Measurements from ENCODE around the gene CCNL1. TPM values are rescaled to one million over a fixed set of nuclear protein-coding genes. Genes with fewer than 3 reads are reported as not detected.

CCNL1 gene
- total RNA-seq, 1 experiment from 2014 or later = 118 TPM

- no peaks in the 10 kb centered on the region for H3K27me3 ChIP-seq (ENCODE audit: control insufficient read depth, insufficient read depth, low read length)
- DNase-seq (ENCODE audit: low read depth, low spot score) = no peak
- H3K9me3 ChIP-seq (ENCODE audit: control insufficient read depth, insufficient read depth, low read depth, low read length) = no peaks in the 10 kb centered on the region
- intact Hi-C loops (cut with micrococcal nuclease; ENCODE audit: unreplicated experiment) = no loop called here
- POLR2A ChIA-PET = no interaction called here
- ATAC-seq = no peak
- CTCF ChIA-PET = interaction anchor here (2.2 kb wide), 1 partner anchor 9 kb away, joined by 6 read pairs; no protein-coding TSS in a partner anchor
- no peak for TF ChIP-seq POLR2AphosphoS5 (IDR thresholded peaks at IDR 0.05; ENCODE audit: low read depth, low read length)
- in situ Hi-C loops (cut with HindIII; ENCODE audit: low pct_unique_long_range_greater_than_20kb, low sequenced_read_pairs) = no loop called here
- H3K27ac ChIP-seq (ENCODE audit: low read length) = no peak overlapping the region
- no peak overlapping the region for H3K4me3 ChIP-seq (ENCODE audit: low read depth in 2 of 2, low read length in 2 of 2)
- H3K36me3 ChIP-seq (ENCODE audit: control insufficient read depth, insufficient read depth, low read length) = no peaks in the 10 kb centered on the region
- peaks cover 31% of the 10 kb centered on the region for H3K4me1 ChIP-seq (ENCODE audit: control insufficient read depth, insufficient read depth, low read length)
- no TSS peak for BruUV-seq (replicated peaks)
Measured at GRCh38 chr3:157121522-157121921, 38.4 kb downstream of the CCNL1 start.

- Histone ChIP-seq H3K36me3 (ENCODE audit: control insufficient read depth, insufficient read depth, low read length) (no peaks in the 10 kb centered on the region), H3K4me1 (ENCODE audit: control insufficient read depth, insufficient read depth, low read length) (peaks cover 24% of the 10 kb centered on the region), H3K27me3 (ENCODE audit: control insufficient read depth, insufficient read depth, low read length) (no peaks in the 10 kb centered on the region), H3K4me3 (ENCODE audit: low read depth in 2 of 2, low read length in 2 of 2) (peak overlapping the region; percentile 7 to 25; a peak in 1 of 4 replicates), H3K9me3 (ENCODE audit: control insufficient read depth, insufficient read depth, low read depth, low read length) (no peaks in the 10 kb centered on the region), H3K27ac (ENCODE audit: low read length) (no peak overlapping the region)
- no peak for TF ChIP-seq SIN3A (IDR thresholded peaks at IDR 0.05; ENCODE audit: borderline replicate concordance, insufficient read depth, low read depth, low read length)
- TF ChIP-seq, protein P1, sequence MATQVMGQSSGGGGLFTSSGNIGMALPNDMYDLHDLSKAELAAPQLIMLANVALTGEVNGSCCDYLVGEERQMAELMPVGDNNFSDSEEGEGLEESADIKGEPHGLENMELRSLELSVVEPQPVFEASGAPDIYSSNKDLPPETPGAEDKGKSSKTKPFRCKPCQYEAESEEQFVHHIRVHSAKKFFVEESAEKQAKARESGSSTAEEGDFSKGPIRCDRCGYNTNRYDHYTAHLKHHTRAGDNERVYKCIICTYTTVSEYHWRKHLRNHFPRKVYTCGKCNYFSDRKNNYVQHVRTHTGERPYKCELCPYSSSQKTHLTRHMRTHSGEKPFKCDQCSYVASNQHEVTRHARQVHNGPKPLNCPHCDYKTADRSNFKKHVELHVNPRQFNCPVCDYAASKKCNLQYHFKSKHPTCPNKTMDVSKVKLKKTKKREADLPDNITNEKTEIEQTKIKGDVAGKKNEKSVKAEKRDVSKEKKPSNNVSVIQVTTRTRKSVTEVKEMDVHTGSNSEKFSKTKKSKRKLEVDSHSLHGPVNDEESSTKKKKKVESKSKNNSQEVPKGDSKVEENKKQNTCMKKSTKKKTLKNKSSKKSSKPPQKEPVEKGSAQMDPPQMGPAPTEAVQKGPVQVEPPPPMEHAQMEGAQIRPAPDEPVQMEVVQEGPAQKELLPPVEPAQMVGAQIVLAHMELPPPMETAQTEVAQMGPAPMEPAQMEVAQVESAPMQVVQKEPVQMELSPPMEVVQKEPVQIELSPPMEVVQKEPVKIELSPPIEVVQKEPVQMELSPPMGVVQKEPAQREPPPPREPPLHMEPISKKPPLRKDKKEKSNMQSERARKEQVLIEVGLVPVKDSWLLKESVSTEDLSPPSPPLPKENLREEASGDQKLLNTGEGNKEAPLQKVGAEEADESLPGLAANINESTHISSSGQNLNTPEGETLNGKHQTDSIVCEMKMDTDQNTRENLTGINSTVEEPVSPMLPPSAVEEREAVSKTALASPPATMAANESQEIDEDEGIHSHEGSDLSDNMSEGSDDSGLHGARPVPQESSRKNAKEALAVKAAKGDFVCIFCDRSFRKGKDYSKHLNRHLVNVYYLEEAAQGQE (IDR thresholded peaks at IDR 0.05; ENCODE audit: insufficient read depth in 1 of 2, low read depth in 2 of 2, low read length in 1 of 2) = no peak
- TF ChIP-seq POLR2AphosphoS5 (IDR thresholded peaks at IDR 0.05; ENCODE audit: low read depth, low read length) = no peak
- TF ChIP-seq, protein P2, sequence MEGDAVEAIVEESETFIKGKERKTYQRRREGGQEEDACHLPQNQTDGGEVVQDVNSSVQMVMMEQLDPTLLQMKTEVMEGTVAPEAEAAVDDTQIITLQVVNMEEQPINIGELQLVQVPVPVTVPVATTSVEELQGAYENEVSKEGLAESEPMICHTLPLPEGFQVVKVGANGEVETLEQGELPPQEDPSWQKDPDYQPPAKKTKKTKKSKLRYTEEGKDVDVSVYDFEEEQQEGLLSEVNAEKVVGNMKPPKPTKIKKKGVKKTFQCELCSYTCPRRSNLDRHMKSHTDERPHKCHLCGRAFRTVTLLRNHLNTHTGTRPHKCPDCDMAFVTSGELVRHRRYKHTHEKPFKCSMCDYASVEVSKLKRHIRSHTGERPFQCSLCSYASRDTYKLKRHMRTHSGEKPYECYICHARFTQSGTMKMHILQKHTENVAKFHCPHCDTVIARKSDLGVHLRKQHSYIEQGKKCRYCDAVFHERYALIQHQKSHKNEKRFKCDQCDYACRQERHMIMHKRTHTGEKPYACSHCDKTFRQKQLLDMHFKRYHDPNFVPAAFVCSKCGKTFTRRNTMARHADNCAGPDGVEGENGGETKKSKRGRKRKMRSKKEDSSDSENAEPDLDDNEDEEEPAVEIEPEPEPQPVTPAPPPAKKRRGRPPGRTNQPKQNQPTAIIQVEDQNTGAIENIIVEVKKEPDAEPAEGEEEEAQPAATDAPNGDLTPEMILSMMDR (IDR thresholded peaks at IDR 0.05) = no peak
- TF ChIP-seq TCF7L2 (IDR thresholded peaks at IDR 0.05; ENCODE audit: low read depth, low read length) = no peak
- in situ Hi-C loops (cut with HindIII; ENCODE audit: low pct_unique_long_range_greater_than_20kb, low sequenced_read_pairs) = no loop called here
- no TSS peak for BruUV-seq (replicated peaks)
- ChIA-PET CTCF (interaction anchor here (0.8 kb wide), 1 partner anchor 334 kb away, joined by 3 read pairs; no protein-coding TSS in a partner anchor), POLR2A (no interaction called here)
- ATAC-seq (peak; percentile 61), DNase-seq (ENCODE audit: low read depth, low spot score) (no peak)
- intact Hi-C loops (cut with micrococcal nuclease; ENCODE audit: unreplicated experiment) = no loop called here
Measured at GRCh38 chr3:157120071-157120892, 39.7 kb downstream of the CCNL1 start.

GRCh38 chr3:157119369-157119951 lies 40.5 kb downstream of the CCNL1 start:
- Histone ChIP-seq H3K36me3 (ENCODE audit: control insufficient read depth, insufficient read depth, low read length) (no peaks in the 10 kb centered on the region), H3K9me3 (ENCODE audit: control insufficient read depth, insufficient read depth, low read depth, low read length) (no peaks in the 10 kb centered on the region), H3K27ac (ENCODE audit: low read length) (peak overlapping the region; percentile 25; the same call in 1 of the 2 replicates), H3K4me3 (ENCODE audit: low read depth in 2 of 2, low read length in 2 of 2) (no peak overlapping the region), H3K4me1 (ENCODE audit: control insufficient read depth, insufficient read depth, low read length) (peaks cover 24% of the 10 kb centered on the region), H3K27me3 (ENCODE audit: control insufficient read depth, insufficient read depth, low read length) (no peaks in the 10 kb centered on the region)
- ATAC-seq (no peak), DNase-seq (ENCODE audit: low read depth, low spot score) (no peak)
- in situ Hi-C loops (cut with HindIII; ENCODE audit: low pct_unique_long_range_greater_than_20kb, low sequenced_read_pairs) = no loop called here
- BruUV-seq (replicated peaks) = no TSS peak
- TF ChIP-seq POLR2AphosphoS5 (IDR thresholded peaks at IDR 0.05; ENCODE audit: low read depth, low read length) (no peak), TCF7L2 (IDR thresholded peaks at IDR 0.05; ENCODE audit: low read depth, low read length) (no peak), SIN3A (IDR thresholded peaks at IDR 0.05; ENCODE audit: borderline replicate concordance, insufficient read depth, low read depth, low read length) (no peak)
- TF ChIP-seq, protein P2 (IDR thresholded peaks at IDR 0.05) = no peak
- TF ChIP-seq, protein P1 (IDR thresholded peaks at IDR 0.05; ENCODE audit: insufficient read depth in 1 of 2, low read depth in 2 of 2, low read length in 1 of 2) = no peak
- ChIA-PET POLR2A (no interaction called here), CTCF (no interaction called here)
- intact Hi-C loops (cut with micrococcal nuclease; ENCODE audit: unreplicated experiment) = no loop called here

Data from Panc1 (cell line).